ENCODE data around the gene LILRA5. TPM values are rescaled to one million over a fixed set of nuclear protein-coding genes. Genes with fewer than 3 reads are reported as not detected.

LILRA5 gene
- total RNA-seq, 2 donors from 2014 or later, result 3.7 to 4.7 TPM

Small RNA genes within 50 kb of the gene (microRNA-seq; reads per million reads assigned to microRNA genes)
- 0 reads per million in 2 donors for gene MIR4752

Other genes starting within 250 kb of the LILRA5 start
- under 1 TPM in 1 of 2 donors, not detected in 1; 0.29 TPM for gene VSTM1, start 249.3 kb downstream of the LILRA5 start, total RNA-seq
- not detected for gene TARM1, start 231.8 kb downstream of the LILRA5 start, total RNA-seq
- 1 to 10 TPM; 1.4 to 1.9 TPM for gene OSCAR, start 212.4 kb downstream of the LILRA5 start, total RNA-seq
- gene NDUFA3, start 210.3 kb downstream of the LILRA5 start, total RNA-seq, result 100 to 1,000 TPM; 272 to 373 TPM
- 10 to 100 TPM; 14.0 to 16.8 TPM for gene TFPT, start 197.5 kb downstream of the LILRA5 start, total RNA-seq
- gene PRPF31, start 197.4 kb downstream of the LILRA5 start, total RNA-seq, result 10 to 100 TPM; 39.3 to 43.2 TPM
- 10 to 100 TPM; 18.9 to 21.4 TPM for gene CNOT3, start 175.4 kb downstream of the LILRA5 start, total RNA-seq
- gene LENG1, start 153.4 kb downstream of the LILRA5 start, total RNA-seq, result 1 to 10 TPM; 7.0 to 7.2 TPM
- gene TMC4, start 140.0 kb downstream of the LILRA5 start, total RNA-seq, result 1 to 10 TPM in 1 of 2 donors, under 1 TPM in 1; 0.38 to 1.1 TPM
- 10 to 100 TPM; 21.6 to 21.7 TPM for gene MBOAT7, start 123.6 kb downstream of the LILRA5 start, total RNA-seq
- gene TSEN34, start 121.9 kb downstream of the LILRA5 start, total RNA-seq, result 10 to 100 TPM; 17.4 to 20.5 TPM
- gene RPS9, start 112.3 kb downstream of the LILRA5 start, total RNA-seq, result 100 to 1,000 TPM; 738 to 776 TPM
- 10 to 100 TPM in 1 of 2 donors, 1 to 10 TPM in 1; 8.5 to 10.5 TPM for gene LILRB3, start 90.2 kb downstream of the LILRA5 start, total RNA-seq
- 1 to 10 TPM; 6.0 to 6.5 TPM for gene LILRA6, start 70.4 kb downstream of the LILRA5 start, total RNA-seq
- 10 to 100 TPM; 15.1 to 21.4 TPM for gene LILRB5, start 55.9 kb downstream of the LILRA5 start, total RNA-seq
- 1 to 10 TPM; 3.3 to 5.5 TPM for gene LILRB2, start 32.1 kb downstream of the LILRA5 start, total RNA-seq
- not detected for gene LILRA4, start 26.0 kb upstream of the LILRA5 start, total RNA-seq
- 10 to 100 TPM; 16.2 to 26.8 TPM for gene LAIR1, start 51.8 kb upstream of the LILRA5 start, total RNA-seq
- gene TTYH1, start 102.3 kb upstream of the LILRA5 start, total RNA-seq, result 1 to 10 TPM; 1.9 to 3.0 TPM
- gene LENG8, start 136.0 kb upstream of the LILRA5 start, total RNA-seq, result 10 to 100 TPM; 66.6 to 76.5 TPM
- 1 to 10 TPM; 3.3 to 5.4 TPM for gene LENG9, start 150.6 kb upstream of the LILRA5 start, total RNA-seq
- 10 to 100 TPM; 13.0 to 25.0 TPM for gene CDC42EP5, start 160.1 kb upstream of the LILRA5 start, total RNA-seq
- gene LAIR2, start 189.7 kb upstream of the LILRA5 start, total RNA-seq, result 1 to 10 TPM in 1 of 2 donors, not detected in 1; 1.1 TPM